HG03432 (cell line): ENCODE data around the gene XXYLT1.

Experiments
- ATAC-seq: cut with Tn5 transposase; IDR thresholded peaks from one replicate; pipeline ENCODE4 v1.9.1; 2021; ENCODE audit warnings: mild to moderate bottlenecking, moderate library complexity; ENCODE audit not compliant: unreplicated experiment

The XXYLT1 gene

GRCh38 chr3:195172896-195173295, 98.1 kb downstream of the XXYLT1 start:
- no peak for ATAC-seq

- ATAC-seq: no peak
Observed at GRCh38 chr3:195172039-195172684, 98.8 kb downstream of the XXYLT1 start.

- ATAC-seq: no peak
Observed at GRCh38 chr3:195171093-195171873, 99.7 kb downstream of the XXYLT1 start.

- no peak for ATAC-seq
Observed at GRCh38 chr3:195170496-195170895, 100.5 kb downstream of the XXYLT1 start.

DNA sequence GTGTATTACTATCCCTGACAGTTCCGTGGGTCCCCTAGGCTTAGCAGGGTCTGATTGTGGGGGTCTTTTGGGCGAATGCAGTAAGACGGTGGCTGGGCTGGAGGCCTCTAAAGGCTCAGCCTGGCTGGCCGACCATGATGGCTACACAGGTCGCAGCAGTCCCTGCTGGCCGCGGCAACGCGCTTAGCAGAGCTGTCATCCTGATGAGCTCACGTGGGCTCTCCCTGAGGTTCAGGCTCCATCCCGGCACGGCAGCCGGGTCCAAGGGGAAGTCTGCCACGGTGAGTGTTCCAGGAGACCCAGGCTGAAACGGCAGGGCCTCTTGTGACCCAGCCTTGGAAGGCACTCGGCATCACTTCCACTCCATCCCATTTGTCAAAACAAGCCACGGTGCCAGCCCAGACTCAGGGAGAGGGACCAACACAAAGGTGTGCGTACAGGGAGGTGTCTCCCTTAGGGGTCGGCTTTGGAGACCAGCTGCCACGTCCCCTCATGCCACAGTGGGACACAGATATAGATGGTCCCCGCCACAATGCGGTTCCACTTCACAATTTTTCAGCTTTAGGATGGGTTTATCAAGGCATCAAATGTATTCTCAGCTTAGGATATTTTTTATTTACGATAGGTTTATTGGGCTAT, 101.8 kb downstream of the XXYLT1 start:
- ATAC-seq: no peak

DNA sequence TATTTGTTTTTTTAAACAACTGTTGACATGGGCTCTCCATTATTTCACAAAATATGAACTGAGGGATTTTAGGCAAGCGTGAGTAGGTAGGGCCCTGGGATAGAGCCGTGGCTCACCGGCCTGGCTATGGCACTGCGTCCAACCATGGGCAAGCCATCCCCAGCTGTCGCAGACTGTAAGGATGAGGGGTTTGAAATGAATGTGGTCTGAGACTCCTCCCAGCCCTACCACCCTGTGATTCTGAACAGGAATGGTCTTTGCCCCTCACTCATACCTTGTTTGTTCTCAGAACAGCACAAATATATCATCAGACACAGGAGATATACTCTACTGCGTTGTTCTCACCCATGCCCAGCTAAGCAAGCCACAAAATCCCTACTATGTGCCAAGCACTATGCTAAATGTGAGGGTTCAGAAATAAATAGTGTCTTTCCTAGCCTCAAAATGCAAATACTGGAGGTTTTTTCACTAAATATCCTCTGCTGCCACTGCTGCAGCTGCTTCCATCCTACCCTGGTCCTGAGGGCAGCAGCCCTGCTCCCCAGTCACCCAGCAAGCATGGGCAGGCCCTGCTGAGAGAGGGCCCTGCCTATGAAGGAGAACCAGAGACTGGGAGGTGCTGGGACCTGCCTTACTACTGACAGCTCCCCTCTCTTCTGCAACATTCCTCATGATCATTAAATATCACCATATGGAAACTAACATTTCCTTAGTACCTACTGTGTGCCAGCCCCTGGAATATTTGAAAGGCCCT, 102.8 kb downstream of the XXYLT1 start:
- ATAC-seq: no peak

DNA sequence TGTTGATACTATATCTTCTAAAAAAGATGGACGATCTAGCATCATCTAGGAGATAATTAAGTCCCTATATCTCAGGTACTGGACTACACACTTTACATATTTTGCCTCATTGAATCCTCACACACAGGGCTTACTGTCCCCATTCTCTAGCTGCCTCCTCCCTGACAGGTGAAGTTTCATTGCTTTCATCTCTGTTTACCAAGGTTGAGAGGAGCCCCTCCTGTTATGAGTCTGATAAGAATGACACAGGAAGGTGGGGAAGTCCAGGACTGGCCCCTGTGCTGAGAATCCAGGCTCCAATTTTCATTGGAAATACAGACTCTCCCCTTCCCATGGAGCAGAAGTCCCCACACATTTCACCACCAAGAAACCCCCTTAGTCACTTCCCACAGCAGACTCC, 105.2 kb downstream of the XXYLT1 start:
- ATAC-seq: no peak

- ATAC-seq: no peak
Observed at GRCh38 chr3:195165265-195165609, 105.7 kb downstream of the XXYLT1 start.

GRCh38 chr3:195164573-195165264, 106.2 kb downstream of the XXYLT1 start:
- ATAC-seq: no peak

DNA sequence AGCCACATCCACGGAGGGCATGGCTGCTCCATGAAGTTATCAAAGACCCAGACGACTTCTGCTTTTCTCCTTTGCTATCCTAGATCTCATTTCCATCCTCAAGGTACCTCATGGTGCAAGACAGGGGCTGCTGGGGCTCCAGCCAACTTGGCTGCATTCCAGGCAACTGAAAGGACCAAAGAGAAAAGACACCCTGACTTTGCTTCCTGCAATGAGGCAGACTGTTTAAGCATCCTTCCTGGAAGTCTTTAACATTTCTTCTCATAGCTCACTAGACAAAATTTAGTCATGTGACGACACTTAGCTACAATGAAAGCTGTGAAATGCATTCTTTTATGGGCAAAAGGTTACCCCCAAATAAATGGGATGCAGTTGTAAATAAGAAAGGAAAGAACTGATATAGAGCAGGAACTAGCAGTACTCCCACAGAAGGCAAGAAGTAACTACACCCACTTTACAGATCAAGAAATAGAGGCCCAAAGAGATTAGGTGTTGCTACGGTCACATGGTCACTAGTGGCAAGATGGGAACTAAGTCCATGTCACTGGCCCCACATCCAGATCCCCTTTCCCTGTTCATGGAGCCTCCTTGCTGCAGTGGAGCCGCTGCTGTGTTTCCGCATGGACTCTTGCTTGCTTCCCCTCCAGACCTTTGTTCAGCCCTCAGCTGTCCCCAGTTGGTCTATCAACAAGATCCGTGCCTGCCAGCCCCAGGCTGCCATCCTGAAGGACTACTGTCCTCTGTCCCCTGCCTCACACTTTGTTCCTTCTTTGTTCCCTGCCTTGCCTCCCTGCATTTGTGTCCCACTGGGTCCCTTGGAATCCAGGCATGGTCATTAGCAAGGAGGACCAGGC, 107.0 kb downstream of the XXYLT1 start:
- no peak for ATAC-seq

- ATAC-seq: no peak
Observed at GRCh38 chr3:195162816-195163215, 108.1 kb downstream of the XXYLT1 start.

GRCh38 chr3:195162033-195162669, 108.8 kb downstream of the XXYLT1 start:
- peak; percentile 60 for ATAC-seq

DNA sequence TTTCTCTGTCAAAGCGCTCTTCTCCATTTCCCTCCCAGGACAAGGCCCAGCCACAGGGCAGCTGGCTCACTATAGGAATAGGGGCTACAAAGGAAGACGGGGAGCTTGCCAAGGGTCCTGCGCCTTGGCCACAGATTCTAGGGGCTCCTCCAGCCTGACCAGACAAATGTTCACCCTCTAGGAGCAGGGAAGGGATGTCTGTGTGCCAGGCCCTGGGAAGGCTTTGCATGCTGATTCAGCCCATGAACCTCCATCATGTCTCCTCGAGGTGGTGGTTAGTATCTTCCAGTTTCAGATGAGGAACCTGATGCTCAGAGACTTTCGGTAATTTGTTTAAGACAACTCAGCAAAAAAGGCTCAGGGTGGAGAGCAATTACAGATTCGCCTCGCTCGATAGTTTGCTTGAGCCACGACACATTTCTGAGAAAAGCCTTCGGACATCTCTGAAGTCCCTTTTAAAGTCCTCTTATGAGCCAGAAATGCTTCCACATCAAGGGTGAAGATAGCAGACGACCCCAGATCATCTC, 110.0 kb downstream of the XXYLT1 start:
- no peak for ATAC-seq

- ATAC-seq: no peak
Observed at GRCh38 chr3:195160257-195160898, 110.6 kb downstream of the XXYLT1 start.

- ATAC-seq: no peak
Observed at GRCh38 chr3:195159814-195160165, 111.2 kb downstream of the XXYLT1 start.

- no peak for ATAC-seq
Observed at GRCh38 chr3:195159117-195159813, 111.7 kb downstream of the XXYLT1 start.

GRCh38 chr3:195156286-195156890, 114.6 kb downstream of the XXYLT1 start:
- ATAC-seq: no peak
